T-cell (primary cell): Measurements from ENCODE around the gene TSHB. TPM values are rescaled to one million over a fixed set of nuclear protein-coding genes. Genes with fewer than 3 reads are reported as not detected.

Experiments used
- ATAC-seq, 4 experiments: fragments of 200-7000 bp in 3 of 4; fragments of 150-1000 bp in 1 of 4; cut with Tn5 transposase; replicated peaks in 1 of 4; 1 replicate in 3 of 4; 2 replicates in 1 of 4; pipeline ENCODE4 v1.10.0; 2021; ENCODE audit warnings: moderate library complexity in 3 of 4, mild to moderate bottlenecking in 2 of 4, moderate number of reproducible peaks in 1 of 4
- CTCF ChIA-PET, 2 donors: fragments of 300-600 bp; sonication (Branson Sonifier 250); formaldehyde crosslinking; loops; one replicate each; lab custom pipeline; 2022; ENCODE audit warnings: antibody characterized with exemption in 2 of 2; lab: Charles Lee
- POLR2A ChIA-PET, 2 donors: fragments of 300-600 bp; sonication (Branson Sonifier 250); formaldehyde crosslinking; loops; one replicate each; lab custom pipeline; 2022; ENCODE audit warnings: antibody characterized with exemption in 2 of 2; lab: Charles Lee
- DNase-seq, 35 experiments: peaks; one replicate each; pipeline versions ENCODE4 v3.0.0 to v3.0.0-alpha.2; 2013 to 2023
- H3K27ac ChIP-seq: one replicate; pipeline ENCODE4 v1.5.1; 2013; ENCODE audit warnings: low read length
- H3K27me3 ChIP-seq, 2 experiments: replicated peaks in 1 of 2; 1 replicate in 1 of 2; 2 replicates in 1 of 2; pipeline versions ENCODE4 v1.6.1 to v1.7.0; 2013; ENCODE audit warnings: low read length in 1 of 2, mixed read lengths in 1 of 2; ENCODE audit not compliant: control insufficient read depth in 2 of 2, insufficient read depth in 2 of 2; ENCODE audit errors: extremely low read depth in 1 of 2
- H3K36me3 ChIP-seq, 2 donors: 1 replicate in 1 of 2; 2 replicates in 1 of 2; pipeline versions ENCODE4 v1.6.1 to v1.7.0; 2013; ENCODE audit warnings: low read length in 1 of 2; ENCODE audit not compliant: control insufficient read depth in 2 of 2, insufficient read depth in 1 of 2; ENCODE audit errors: extremely low read depth in 1 of 2
- H3K4me1 ChIP-seq, 2 experiments: 1 replicate in 1 of 2; 2 replicates in 1 of 2; pipeline versions ENCODE4 v1.6.1 to v1.7.0; 2013; ENCODE audit warnings: low read length in 2 of 2, mixed read lengths in 1 of 2; ENCODE audit not compliant: insufficient read depth in 2 of 2, control insufficient read depth in 1 of 2; ENCODE audit errors: extremely low read depth in 1 of 2
- H3K4me3 ChIP-seq, 2 donors: 1 replicate in 1 of 2; 2 replicates in 1 of 2; pipeline versions ENCODE4 v1.5.1 to v1.7.0; 2013; ENCODE audit warnings: mild to moderate bottlenecking in 2 of 2, low read length in 1 of 2, moderate library complexity in 1 of 2; ENCODE audit not compliant: control insufficient read depth in 1 of 2; ENCODE audit errors: extremely low read depth in 1 of 2
- H3K9me3 ChIP-seq: 2 replicates; pipeline ENCODE4 v1.7.0; 2013
- H3K27ac Mint-ChIP-seq, 2 donors: one replicate each; pipeline ENCODE4 v1.8.0; 2020 to 2021; ENCODE audit warnings: mild to moderate bottlenecking in 2 of 2, mixed read lengths in 2 of 2
- H3K27me3 Mint-ChIP-seq, 2 donors: one replicate each; pipeline ENCODE4 v1.8.0; 2021 to 2022; ENCODE audit warnings: mixed read lengths in 2 of 2
- H3K36me3 Mint-ChIP-seq: one replicate; pipeline ENCODE4 v1.8.0; 2021; ENCODE audit warnings: mixed read lengths
- H3K4me1 Mint-ChIP-seq, 3 donors: one replicate each; pipeline ENCODE4 v1.8.0; 2020 to 2022; ENCODE audit warnings: mixed read lengths in 3 of 3, mild to moderate bottlenecking in 1 of 3
- H3K4me3 Mint-ChIP-seq, 3 donors: one replicate each; pipeline ENCODE4 v1.8.0; 2020 to 2022; ENCODE audit warnings: mild to moderate bottlenecking in 3 of 3, mixed read lengths in 3 of 3, moderate library complexity in 3 of 3
- H3K9me3 Mint-ChIP-seq, 3 donors: one replicate each; pipeline ENCODE4 v1.8.0; 2020 to 2022; ENCODE audit warnings: mixed read lengths in 3 of 3
- WGBS: methylation state at CpG from one replicate; pipeline ENCODE4 v1.1.5; 2013; ENCODE audit warnings: missing lambda C conversion rate; ENCODE audit not compliant: insufficient coverage; 5-methylcytosine and 5-hydroxymethylcytosine counted together
- total RNA-seq, 35 experiments: library from RNA in 6 of 35; stranded (reverse) in 6 of 35; fragments of 120-200 nt in 1 of 35; gene quantifications; one replicate each; pipeline versions ENCODE4 v1.2.1 to v1.2.4 and lab custom pipeline; 2013 to 2026

Gene TSHB
- total RNA-seq = not detected
- total RNA-seq (2013) = not detected
- 0 reads per million in 29 experiments for total RNA-seq (lab: John Stamatoyannopoulos, UW)

DNA sequence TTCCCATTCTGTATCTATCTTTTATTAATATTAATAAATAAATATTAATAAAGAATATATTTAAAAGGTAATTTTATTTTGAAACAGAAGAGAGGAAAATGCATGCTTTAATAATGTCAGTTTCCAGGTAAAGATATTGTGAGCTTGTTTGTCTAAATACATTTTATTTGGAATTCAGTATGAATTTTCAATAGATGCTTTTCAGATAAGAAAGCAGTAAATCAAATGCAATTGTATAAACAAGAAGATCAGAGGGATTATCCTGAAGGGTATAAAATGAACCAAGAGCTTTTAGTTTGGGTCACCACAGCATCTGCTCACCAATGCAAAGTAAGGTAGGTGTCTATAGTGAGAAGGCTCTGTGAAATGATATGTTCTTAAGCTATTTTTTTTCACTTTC, at the start of gene TSHB:
TSHB (plus strand) TSS at position 301 of the 400 bp plus-strand sequence. CDS start 3,537 bp downstream, outside the sequence.
- Mint-ChIP-seq H3K36me3 (no peaks in the 10 kb centered on the region), H3K4me3 (no peak within 1 kb of the TSS), H3K27ac (no peak within 1 kb of the TSS), H3K4me1 (no peaks in the 10 kb centered on the region), H3K27me3 (peaks cover 2 to 5% of the 10 kb centered on the region in 2 donors), H3K9me3 (no peaks in the 10 kb centered on the region)
- Histone ChIP-seq H3K27me3 (no peaks in the 10 kb centered on the region), H3K4me1 (no peaks in the 10 kb centered on the region), H3K4me3 (no peak within 1 kb of the TSS), H3K27ac (no peak within 1 kb of the TSS), H3K36me3 (no peaks in the 10 kb centered on the region), H3K9me3 (no peaks in the 10 kb centered on the region)
- CTCF ChIA-PET = no interaction called here
- no peak for DNase-seq
- no peak for ATAC-seq
- POLR2A ChIA-PET = no interaction called here

DNA sequence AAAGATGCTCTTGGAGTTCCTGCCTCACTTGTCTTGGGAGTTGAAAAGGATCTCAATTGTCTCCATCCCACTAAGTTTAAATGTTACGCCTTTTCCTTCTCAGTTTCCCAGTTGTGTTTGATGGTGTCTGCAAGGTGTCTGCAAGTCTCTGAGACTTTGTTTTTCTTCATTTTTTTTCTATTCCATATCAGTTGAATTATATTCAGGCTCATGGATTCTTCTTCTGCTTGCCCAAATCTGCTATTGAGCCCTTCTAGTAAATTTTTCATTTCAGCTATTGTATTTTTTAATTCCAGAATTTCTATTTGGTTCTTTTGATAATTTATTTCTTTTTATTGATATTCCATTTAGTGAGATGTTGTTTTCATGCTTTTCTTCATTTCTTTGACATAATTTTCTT, 47.4 kb upstream of the TSHB start:
- peaks cover 9 to 22% (median 20%) of the 10 kb centered on the region in 3 donors for H3K9me3 Mint-ChIP-seq
- H3K36me3 Mint-ChIP-seq = no peaks in the 10 kb centered on the region
- Histone ChIP-seq H3K9me3 (peaks cover 10% of the 10 kb centered on the region), H3K4me1 (no peaks in the 10 kb centered on the region), H3K27me3 (peaks cover 0 to 3% of the 10 kb centered on the region in 2 experiments), H3K4me3 (no peak overlapping the region), H3K36me3 (no peaks in the 10 kb centered on the region), H3K27ac (no peak overlapping the region)
- no peak for ATAC-seq
- no peak overlapping the region for H3K4me3 Mint-ChIP-seq
- ChIA-PET CTCF (interaction anchor here (0.7 to 1.6 kb wide), 6 partner anchors 12 to 131 kb away, joined by 3 to 6 read pairs (median 4); no protein-coding TSS in a partner anchor), POLR2A (no interaction called here)
- peaks cover 0 to 3% (median 2%) of the 10 kb centered on the region in 3 donors for H3K4me1 Mint-ChIP-seq
- DNase-seq = no peak
- WGBS = no CpG with 5 or more reads among the region's 1 CpG
- H3K27ac Mint-ChIP-seq = no peak overlapping the region
- H3K27me3 Mint-ChIP-seq = peaks cover 10 to 15% of the 10 kb centered on the region in 2 donors

DNA sequence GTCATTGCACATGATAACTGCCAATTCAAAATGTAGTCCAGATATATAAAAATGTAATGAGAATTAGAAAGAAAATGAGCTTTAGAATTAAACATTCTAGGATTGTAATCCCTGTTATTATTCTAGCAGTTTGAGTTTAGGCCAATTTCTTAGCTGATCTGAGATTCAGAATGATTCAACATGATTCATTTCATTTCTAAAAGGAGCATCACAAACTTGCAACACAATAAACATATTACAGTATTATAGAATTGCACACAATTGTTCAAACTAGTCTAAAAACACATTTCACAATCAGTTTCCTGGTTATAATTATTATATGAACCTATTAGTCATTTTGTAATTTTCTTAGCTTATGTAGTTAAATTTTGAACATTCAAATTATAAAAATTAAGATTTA, 43.3 kb upstream of the TSHB start:
- peaks cover 0 to 10% of the 10 kb centered on the region in 2 donors for H3K27me3 Mint-ChIP-seq
- POLR2A ChIA-PET = no interaction called here
- H3K27me3 ChIP-seq = peaks cover 0 to 3% of the 10 kb centered on the region in 2 experiments
- no peaks in the 10 kb centered on the region for H3K36me3 ChIP-seq
- no peaks in the 10 kb centered on the region for H3K36me3 Mint-ChIP-seq
- DNase-seq (no peak), ATAC-seq (no peak)
- no peak overlapping the region for H3K4me3 Mint-ChIP-seq
- H3K4me3 ChIP-seq = no peak overlapping the region
- no peaks in the 10 kb centered on the region for H3K4me1 ChIP-seq
- peaks cover 13% of the 10 kb centered on the region for H3K9me3 ChIP-seq
- H3K27ac ChIP-seq = no peak overlapping the region
- H3K9me3 Mint-ChIP-seq = peaks cover 12 to 38% (median 32%) of the 10 kb centered on the region in 3 donors
- CTCF ChIA-PET = interaction anchor here in 1 of 2 donors (0.6 to 1.2 kb wide), 6 partner anchors 11 to 151 kb away, joined by 3 to 4 read pairs (median 3); no protein-coding TSS in a partner anchor
- no peak overlapping the region for H3K27ac Mint-ChIP-seq
- no peaks in the 10 kb centered on the region for H3K4me1 Mint-ChIP-seq

DNA sequence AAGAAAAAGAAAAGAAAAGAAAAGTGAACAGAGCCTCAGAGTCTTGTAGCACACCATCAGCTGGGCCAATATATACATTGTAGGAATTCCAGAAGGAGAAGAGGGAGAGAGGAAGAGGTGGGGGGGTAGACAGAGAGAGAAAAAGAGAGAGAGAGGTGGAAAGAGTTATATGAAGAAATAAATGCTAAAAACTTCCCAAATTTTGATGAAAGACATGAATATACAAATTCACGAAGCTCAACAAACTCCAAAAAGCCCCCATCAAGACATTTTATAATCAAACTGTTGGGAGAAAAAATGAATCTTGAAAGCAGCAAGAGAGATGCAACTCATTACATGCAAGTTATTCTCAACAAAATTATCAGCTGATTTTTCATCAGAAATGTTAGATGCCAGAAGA, 41.5 kb upstream of the TSHB start:
- Histone ChIP-seq H3K27ac (no peak overlapping the region), H3K27me3 (peaks cover 0 to 3% of the 10 kb centered on the region in 2 experiments), H3K4me3 (no peak overlapping the region), H3K36me3 (no peaks in the 10 kb centered on the region), H3K4me1 (no peaks in the 10 kb centered on the region), H3K9me3 (peaks cover 6% of the 10 kb centered on the region)
- ChIA-PET POLR2A (no interaction called here), CTCF (interaction anchor here in 1 of 2 donors (0.6 to 0.9 kb wide), 3 partner anchors 22 to 63 kb away, joined by 3 to 4 read pairs (median 3); no protein-coding TSS in a partner anchor)
- Mint-ChIP-seq H3K27me3 (peaks cover 0 to 10% of the 10 kb centered on the region in 2 donors), H3K9me3 (peaks cover 3 to 22% (median 17%) of the 10 kb centered on the region in 3 donors), H3K36me3 (no peaks in the 10 kb centered on the region), H3K4me3 (no peak overlapping the region), H3K27ac (no peak overlapping the region), H3K4me1 (no peaks in the 10 kb centered on the region)
- no peak for DNase-seq
- no peak for ATAC-seq
- no CpG with 5 or more reads among the region's 1 CpG for WGBS

DNA sequence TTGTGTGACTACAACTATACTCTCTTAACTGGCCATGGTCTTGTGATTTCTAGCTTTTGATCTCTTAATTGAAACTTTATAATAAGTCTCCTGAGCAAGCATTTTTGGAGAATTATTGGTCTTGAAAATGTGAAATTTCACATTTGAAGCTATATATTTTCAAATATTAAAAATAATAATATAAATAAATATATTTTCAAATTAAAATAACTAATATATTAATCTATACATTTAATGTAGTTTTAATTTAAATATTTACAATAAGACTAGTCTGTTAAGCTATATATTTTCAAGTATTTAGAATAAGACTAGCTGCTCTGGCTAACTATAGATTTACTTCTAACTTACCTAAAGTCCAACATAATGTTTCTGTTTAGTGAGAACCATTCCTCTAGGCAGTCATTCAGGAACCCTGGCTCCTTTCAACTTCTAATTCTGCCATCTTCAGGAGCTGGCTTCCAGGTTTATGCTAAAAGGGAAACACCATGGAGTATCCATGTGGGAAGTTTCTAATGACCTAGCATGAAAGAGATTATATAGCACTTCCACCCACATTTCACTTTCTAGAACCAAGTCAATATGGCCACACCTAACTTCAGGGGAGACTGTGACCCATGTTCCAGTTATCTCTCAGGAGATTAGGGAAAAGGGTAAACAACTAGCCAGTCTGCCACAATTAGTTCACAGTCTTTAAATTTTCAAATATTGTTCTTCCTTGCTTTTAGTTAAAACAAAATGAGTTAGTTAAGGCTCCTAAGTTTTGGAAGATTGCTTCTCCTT, 31.9 kb upstream of the TSHB start:
- H3K4me1 Mint-ChIP-seq = no peaks in the 10 kb centered on the region
- no peak overlapping the region for H3K4me3 Mint-ChIP-seq
- no peak for DNase-seq
- H3K27me3 ChIP-seq = no peaks in the 10 kb centered on the region
- H3K36me3 ChIP-seq = no peaks in the 10 kb centered on the region
- CTCF ChIA-PET = no interaction called here
- no peak for ATAC-seq
- no peak overlapping the region for H3K27ac ChIP-seq
- no peak overlapping the region for H3K4me3 ChIP-seq
- no peak overlapping the region for H3K27ac Mint-ChIP-seq
- no peaks in the 10 kb centered on the region for H3K9me3 ChIP-seq
- H3K36me3 Mint-ChIP-seq = no peaks in the 10 kb centered on the region
- H3K4me1 ChIP-seq = no peaks in the 10 kb centered on the region
- POLR2A ChIA-PET = no interaction called here
- H3K27me3 Mint-ChIP-seq = peaks cover 3 to 9% of the 10 kb centered on the region in 2 donors
- H3K9me3 Mint-ChIP-seq = no peaks in the 10 kb centered on the region

DNA sequence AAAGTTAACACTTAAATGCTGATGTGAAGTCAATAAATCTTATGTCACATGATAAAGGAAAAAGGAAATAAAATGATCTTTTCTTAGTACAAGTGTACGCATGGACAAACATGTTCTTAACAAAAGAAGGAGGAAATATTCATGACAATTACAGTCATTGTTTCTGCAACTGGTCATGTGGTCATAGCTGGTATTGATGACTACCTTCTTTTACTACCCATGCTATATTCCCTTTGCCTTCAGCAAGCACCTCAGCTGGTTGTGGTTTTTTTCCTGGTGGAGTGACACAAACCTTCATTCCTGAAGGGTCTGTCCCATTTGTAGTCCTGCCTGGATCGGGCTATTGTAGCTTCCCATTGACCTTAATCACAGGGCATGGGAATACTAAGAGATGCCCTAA, 23.4 kb upstream of the TSHB start:
- H3K27me3 Mint-ChIP-seq = peaks cover 10 to 18% of the 10 kb centered on the region in 2 donors
- no peak overlapping the region for H3K4me3 ChIP-seq
- no peak overlapping the region for H3K4me3 Mint-ChIP-seq
- DNase-seq (no peak), ATAC-seq (no peak)
- POLR2A ChIA-PET = no interaction called here
- H3K4me1 Mint-ChIP-seq = no peaks in the 10 kb centered on the region
- CTCF ChIA-PET = interaction anchor here in 1 of 2 donors (0.7 kb wide), 1 partner anchor 562 kb away, joined by 3 read pairs; no protein-coding TSS in a partner anchor
- no peak overlapping the region for H3K27ac Mint-ChIP-seq
- no peaks in the 10 kb centered on the region for H3K36me3 Mint-ChIP-seq
- WGBS = no CpG with 5 or more reads among the region's 2 CpGs
- H3K36me3 ChIP-seq = no peaks in the 10 kb centered on the region
- no peaks in the 10 kb centered on the region for H3K4me1 ChIP-seq
- H3K27ac ChIP-seq = no peak overlapping the region
- H3K9me3 ChIP-seq = no peaks in the 10 kb centered on the region
- H3K27me3 ChIP-seq = peaks cover 0 to 6% of the 10 kb centered on the region in 2 experiments
- H3K9me3 Mint-ChIP-seq = peaks cover 0 to 3% (median 0%) of the 10 kb centered on the region in 3 donors
